C4-2B (cell line): ENCODE results near the gene TADA2A.

Experiments used
- CTCF ChIP-seq: fragments of 450-650 bp; conservative IDR thresholded peaks from 2 replicates; pipeline ENCODE4 v1.5.1; 2017; ENCODE audit warnings: mild to moderate bottlenecking
- ZFX ChIP-seq: fragments of 450-650 bp; IDR thresholded peaks from 2 replicates; pipeline ENCODE4 v1.6.1; 2017

- TF ChIP-seq CTCF = no peak
- no peak for TF ChIP-seq ZFX
These were observed 88.3 kb downstream of the TADA2A start for GRCh38 chr17:37494971-37495370.
